Parathyroid adenoma (tissue), 2 donors: ENCODE results near the gene APPBP2.

Experiments
- H2AFZ ChIP-seq: fragments of 300-600 bp; sonication (generic); one replicate; pipeline ENCODE4 v1.7.0; 2017; ENCODE audit warnings: antibody characterized with exemption, mild to moderate bottlenecking
- H3K27ac ChIP-seq: fragments of 300-600 bp; sonication (generic); one replicate; pipeline ENCODE4 v1.7.0; 2017
- H3K27me3 ChIP-seq: fragments of 300-600 bp; sonication (generic); one replicate; pipeline ENCODE4 v1.7.0; 2017; ENCODE audit warnings: low read length; ENCODE audit not compliant: control insufficient read depth, insufficient read depth
- H3K36me3 ChIP-seq: fragments of 300-600 bp; sonication (generic); one replicate; pipeline ENCODE4 v1.7.0; 2017; ENCODE audit warnings: low read length; ENCODE audit not compliant: control insufficient read depth, insufficient read depth
- H3K4me1 ChIP-seq: fragments of 300-600 bp; sonication (generic); one replicate; pipeline ENCODE4 v1.7.0; 2017; ENCODE audit warnings: control low read depth
- H3K4me2 ChIP-seq: fragments of 300-600 bp; sonication (generic); one replicate; pipeline ENCODE4 v1.7.0; 2017; ENCODE audit warnings: low read length
- H3K4me3 ChIP-seq: fragments of 300-600 bp; sonication (generic); one replicate; pipeline ENCODE4 v1.7.0; 2017; ENCODE audit warnings: low read depth, low read length
- H3K79me2 ChIP-seq: fragments of 300-600 bp; sonication (generic); one replicate; pipeline ENCODE4 v1.7.0; 2017; ENCODE audit warnings: control low read depth
- H3K9ac ChIP-seq: fragments of 300-600 bp; sonication (generic); one replicate; pipeline ENCODE4 v1.7.0; 2017; ENCODE audit warnings: mild to moderate bottlenecking
- H3K9me3 ChIP-seq: fragments of 300-600 bp; sonication (generic); one replicate; pipeline ENCODE4 v1.7.0; 2017; ENCODE audit warnings: low read length; ENCODE audit not compliant: control insufficient read depth
- TF ChIP-seq, protein P1 (sequence below): fragments of 300-600 bp; sonication (generic); IDR thresholded peaks from one replicate; pipeline ENCODE4 v1.7.0; 2017; ENCODE audit warnings: antibody characterized with exemption, mild to moderate bottlenecking
- donor health status: primary hyperparathyroidism.

APPBP2 gene

DNA sequence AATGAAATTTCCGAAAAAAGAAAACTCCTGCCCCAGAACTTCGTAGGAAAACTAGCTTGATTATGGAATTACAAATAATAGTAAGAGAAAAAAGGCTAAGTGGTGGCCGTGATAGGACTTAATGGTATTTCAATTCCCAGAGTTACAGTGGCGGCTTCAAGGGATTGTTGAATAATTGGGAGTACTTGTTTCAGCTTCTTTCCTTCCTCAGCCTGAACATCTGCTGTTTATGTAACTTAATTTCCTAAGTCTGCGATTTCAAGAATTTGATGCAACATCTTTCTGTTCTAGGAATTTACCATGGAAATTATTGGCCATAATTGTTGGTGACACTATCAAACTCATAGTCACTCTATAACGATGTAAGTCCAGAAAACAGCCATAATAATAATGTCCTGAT, 684 bp upstream of the APPBP2 start:
- Histone ChIP-seq H3K4me1 (peaks cover 14% of the 10 kb centered on the region), H3K9me3 (no peaks in the 10 kb centered on the region), H2AFZ (peak overlapping the region; percentile 100), H3K27me3 (no peaks in the 10 kb centered on the region), H3K4me3 (peak overlapping the region; percentile 87), H3K27ac (no peak overlapping the region), H3K4me2 (peak overlapping the region; percentile 91), H3K79me2 (peaks cover 37% of the 10 kb centered on the region), H3K36me3 (no peaks in the 10 kb centered on the region), H3K9ac (no peak overlapping the region)
- TF ChIP-seq, protein P1, sequence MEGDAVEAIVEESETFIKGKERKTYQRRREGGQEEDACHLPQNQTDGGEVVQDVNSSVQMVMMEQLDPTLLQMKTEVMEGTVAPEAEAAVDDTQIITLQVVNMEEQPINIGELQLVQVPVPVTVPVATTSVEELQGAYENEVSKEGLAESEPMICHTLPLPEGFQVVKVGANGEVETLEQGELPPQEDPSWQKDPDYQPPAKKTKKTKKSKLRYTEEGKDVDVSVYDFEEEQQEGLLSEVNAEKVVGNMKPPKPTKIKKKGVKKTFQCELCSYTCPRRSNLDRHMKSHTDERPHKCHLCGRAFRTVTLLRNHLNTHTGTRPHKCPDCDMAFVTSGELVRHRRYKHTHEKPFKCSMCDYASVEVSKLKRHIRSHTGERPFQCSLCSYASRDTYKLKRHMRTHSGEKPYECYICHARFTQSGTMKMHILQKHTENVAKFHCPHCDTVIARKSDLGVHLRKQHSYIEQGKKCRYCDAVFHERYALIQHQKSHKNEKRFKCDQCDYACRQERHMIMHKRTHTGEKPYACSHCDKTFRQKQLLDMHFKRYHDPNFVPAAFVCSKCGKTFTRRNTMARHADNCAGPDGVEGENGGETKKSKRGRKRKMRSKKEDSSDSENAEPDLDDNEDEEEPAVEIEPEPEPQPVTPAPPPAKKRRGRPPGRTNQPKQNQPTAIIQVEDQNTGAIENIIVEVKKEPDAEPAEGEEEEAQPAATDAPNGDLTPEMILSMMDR: no peak

- Histone ChIP-seq H3K4me3 (peak overlapping the region; percentile 87), H3K4me2 (peak overlapping the region; percentile 91), H3K27ac (peak overlapping the region; percentile 99), H3K27me3 (no peaks in the 10 kb centered on the region), H3K36me3 (no peaks in the 10 kb centered on the region), H2AFZ (peak overlapping the region; percentile 100), H3K4me1 (peaks cover 14% of the 10 kb centered on the region), H3K9me3 (no peaks in the 10 kb centered on the region), H3K9ac (peak overlapping the region; percentile 100), H3K79me2 (peaks cover 49% of the 10 kb centered on the region)
- TF ChIP-seq, protein P1: no peak
Measured at GRCh38 chr17:60525328-60525684, 736 bp downstream of the APPBP2 start.

DNA sequence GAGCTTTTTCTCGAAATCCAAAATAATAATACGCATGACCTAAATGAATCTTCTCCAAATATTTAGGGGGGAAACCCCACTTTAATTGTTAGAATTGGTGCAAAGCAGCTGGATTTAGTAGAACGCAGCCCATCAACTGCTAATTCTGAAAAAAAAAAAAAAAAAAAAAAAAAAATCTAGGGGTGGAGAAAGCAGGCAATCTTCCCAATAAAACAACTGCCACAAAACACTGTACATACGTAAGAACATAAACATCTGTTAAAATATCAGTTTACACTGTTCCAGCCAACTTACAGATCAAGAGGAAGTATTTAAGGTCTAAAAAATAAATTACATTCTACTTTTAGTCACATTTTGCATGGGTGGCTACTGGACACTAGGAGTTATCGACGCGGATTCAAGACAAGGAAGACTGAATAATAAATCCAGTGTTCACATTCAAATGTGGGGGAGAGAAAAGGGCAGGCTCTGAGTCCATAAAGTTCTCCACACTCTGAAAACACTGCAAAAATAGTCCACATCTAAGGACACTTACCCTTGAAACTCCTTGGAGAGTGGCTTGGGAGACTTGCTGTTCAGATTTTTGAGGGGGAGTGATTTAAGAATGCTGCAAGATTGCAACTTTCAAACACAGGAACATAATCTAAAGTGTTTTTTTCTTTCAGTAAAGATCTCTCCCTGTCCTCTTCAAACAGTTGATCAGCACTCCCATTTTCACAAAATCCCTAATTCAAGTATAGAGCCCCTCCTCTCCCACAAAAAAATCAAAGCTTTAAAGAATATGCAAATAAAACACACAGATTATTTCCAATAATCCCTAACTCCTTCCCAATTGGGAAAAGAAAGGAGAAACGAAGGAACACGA, 1.3 kb downstream of the APPBP2 start:
- Histone ChIP-seq H3K79me2 (peaks cover 54% of the 10 kb centered on the region), H3K36me3 (no peaks in the 10 kb centered on the region), H3K9me3 (no peaks in the 10 kb centered on the region), H3K4me2 (peak overlapping the region; percentile 91), H3K9ac (peak overlapping the region; percentile 100), H3K4me3 (peak overlapping the region; percentile 87), H2AFZ (peak overlapping the region; percentile 100), H3K4me1 (peaks cover 14% of the 10 kb centered on the region), H3K27ac (peak overlapping the region; percentile 99), H3K27me3 (no peaks in the 10 kb centered on the region)
- TF ChIP-seq, protein P1: no peak

DNA sequence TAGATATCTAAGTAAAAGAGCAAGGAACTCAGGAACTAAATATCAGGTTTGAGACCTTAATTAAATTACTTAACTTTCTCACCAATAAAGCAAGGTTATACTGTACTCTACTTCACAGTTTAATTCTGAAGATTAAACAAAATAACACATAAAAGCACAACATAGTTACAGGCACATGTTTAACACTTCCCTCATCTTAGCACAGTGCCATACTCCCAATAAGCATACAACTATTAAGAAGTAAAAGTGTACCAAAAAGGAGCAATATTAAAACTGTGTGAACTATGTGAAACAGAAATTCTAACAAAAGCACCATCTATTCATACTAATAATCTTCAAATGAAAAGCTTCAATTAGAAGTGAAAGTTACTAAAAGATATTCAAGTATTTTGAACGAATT, 2.2 kb downstream of the APPBP2 start:
- Histone ChIP-seq H3K9ac (no peak overlapping the region), H3K9me3 (no peaks in the 10 kb centered on the region), H2AFZ (no peak overlapping the region), H3K27me3 (no peaks in the 10 kb centered on the region), H3K79me2 (peaks cover 59% of the 10 kb centered on the region), H3K4me2 (peak overlapping the region; percentile 91), H3K4me1 (peaks cover 14% of the 10 kb centered on the region), H3K4me3 (peak overlapping the region; percentile 87), H3K27ac (no peak overlapping the region), H3K36me3 (no peaks in the 10 kb centered on the region)
- TF ChIP-seq, protein P1: no peak
